ENCODE results near the gene TUBA3E. TPM values are rescaled to one million over a fixed set of nuclear protein-coding genes. Genes with fewer than 3 reads are reported as not detected.
A peak's percentile ranks its signal among the peaks of the same experiment; 100 is the strongest.
"Not testable (repeated sequence)": the region's sequence is repeated elsewhere in the genome, so short reads cannot be mapped to it uniquely, and the experiment has no call there.

The TUBA3E gene
- total RNA-seq, 2 experiments from 2014 or later, result not detected

GRCh38 chr2:130166611-130167010 lies 31.6 kb downstream of the TUBA3E start:
- ATAC-seq (ENCODE audit: low read depth); H3K9me3 Mint-ChIP-seq; H3K27me3 Mint-ChIP-seq; POLR2A ChIA-PET; DNase-seq; H3K4me3 Mint-ChIP-seq: not testable (repeated sequence)
- Mint-ChIP-seq H3K4me1 (peaks cover 17% of the 10 kb centered on the region), H3K27ac (peak overlapping the region; percentile 47), H3K36me3 (peaks cover 20% of the 10 kb centered on the region)

GRCh38 chr2:130165293-130166016 lies 32.8 kb downstream of the TUBA3E start:
- DNase-seq, result no peak
- Mint-ChIP-seq H3K4me1 (peaks cover 15% of the 10 kb centered on the region), H3K36me3 (peaks cover 20% of the 10 kb centered on the region), H3K9me3 (no peaks in the 10 kb centered on the region), H3K4me3 (no peak overlapping the region), H3K27me3 (no peaks in the 10 kb centered on the region), H3K27ac (no peak overlapping the region)
- no peak for ATAC-seq (ENCODE audit: low read depth)
- POLR2A ChIA-PET, result no interaction called here

- H3K27me3 Mint-ChIP-seq, result no peaks in the 10 kb centered on the region
- DNase-seq (no peak), ATAC-seq (ENCODE audit: low read depth) (no peak)
- H3K9me3 Mint-ChIP-seq, result no peaks in the 10 kb centered on the region
- no peak overlapping the region for H3K4me3 Mint-ChIP-seq
- H3K36me3 Mint-ChIP-seq, result peaks cover 16% of the 10 kb centered on the region
- H3K27ac Mint-ChIP-seq, result no peak overlapping the region
- POLR2A ChIA-PET, result no interaction called here
- peaks cover 8% of the 10 kb centered on the region for H3K4me1 Mint-ChIP-seq
These were observed 35.3 kb downstream of the TUBA3E start for GRCh38 chr2:130162968-130163367.

- ATAC-seq (ENCODE audit: low read depth); POLR2A ChIA-PET; H3K4me1 Mint-ChIP-seq; H3K4me3 Mint-ChIP-seq; DNase-seq; H3K9me3 Mint-ChIP-seq; H3K27me3 Mint-ChIP-seq; H3K27ac Mint-ChIP-seq: not testable (repeated sequence)
- H3K36me3 Mint-ChIP-seq, result peaks cover 13% of the 10 kb centered on the region
These were observed 35.8 kb downstream of the TUBA3E start for GRCh38 chr2:130162486-130162885.

- H3K4me1 Mint-ChIP-seq; ATAC-seq (ENCODE audit: low read depth); H3K27me3 Mint-ChIP-seq; POLR2A ChIA-PET; DNase-seq; H3K9me3 Mint-ChIP-seq; H3K36me3 Mint-ChIP-seq; H3K27ac Mint-ChIP-seq; H3K4me3 Mint-ChIP-seq: not testable (repeated sequence)
These were observed 37.2 kb downstream of the TUBA3E start for GRCh38 chr2:130160838-130161705.

GRCh38 chr2:130160131-130160530 lies 38.1 kb downstream of the TUBA3E start:
- POLR2A ChIA-PET, result no interaction called here
- H3K4me3 Mint-ChIP-seq, result no peak overlapping the region
- H3K27me3 Mint-ChIP-seq, result no peaks in the 10 kb centered on the region
- ATAC-seq (ENCODE audit: low read depth), result no peak
- H3K9me3 Mint-ChIP-seq, result no peaks in the 10 kb centered on the region
- H3K4me1 Mint-ChIP-seq, result peaks cover 7% of the 10 kb centered on the region
- peak overlapping the region; percentile 79 for H3K27ac Mint-ChIP-seq
- H3K36me3 Mint-ChIP-seq, result peaks cover 7% of the 10 kb centered on the region
- DNase-seq, result no peak

- H3K4me3 Mint-ChIP-seq; H3K4me1 Mint-ChIP-seq; POLR2A ChIA-PET; H3K27me3 Mint-ChIP-seq; ATAC-seq (ENCODE audit: low read depth); DNase-seq; H3K9me3 Mint-ChIP-seq; H3K36me3 Mint-ChIP-seq; H3K27ac Mint-ChIP-seq: not testable (repeated sequence)
These were observed 38.9 kb downstream of the TUBA3E start for GRCh38 chr2:130159376-130159775.

GRCh38 chr2:130158631-130159030 lies 39.6 kb downstream of the TUBA3E start:
- Mint-ChIP-seq H3K4me3 (no peak overlapping the region), H3K27ac (peak overlapping the region; percentile 30)

GRCh38 chr2:130157825-130158514 lies 40.3 kb downstream of the TUBA3E start:
- DNase-seq; H3K4me3 Mint-ChIP-seq; H3K36me3 Mint-ChIP-seq; ATAC-seq (ENCODE audit: low read depth); H3K27me3 Mint-ChIP-seq; H3K9me3 Mint-ChIP-seq; H3K4me1 Mint-ChIP-seq: not testable (repeated sequence)
- peak overlapping the region; percentile 76 for H3K27ac Mint-ChIP-seq
- POLR2A ChIA-PET, result interaction anchor here (0.8 kb wide), 1 partner anchor 11 kb away, joined by 4 read pairs; no protein-coding TSS in a partner anchor

More at GRCh38 chr2:130158631-130159030, 39.6 kb downstream of the TUBA3E start:
- ATAC-seq (ENCODE audit: low read depth) (no peak), DNase-seq (no peak)
- Mint-ChIP-seq H3K9me3 (no peaks in the 10 kb centered on the region), H3K27me3 (no peaks in the 10 kb centered on the region), H3K36me3 (peaks cover 6% of the 10 kb centered on the region), H3K4me1 (peaks cover 7% of the 10 kb centered on the region)
- POLR2A ChIA-PET, result no interaction called here

- not testable (repeated sequence) for H3K27me3 Mint-ChIP-seq; H3K9me3 Mint-ChIP-seq; H3K4me1 Mint-ChIP-seq; ATAC-seq (ENCODE audit: low read depth); DNase-seq; H3K36me3 Mint-ChIP-seq; H3K4me3 Mint-ChIP-seq
- POLR2A ChIA-PET, result interaction anchor here (0.8 kb wide), 1 partner anchor 12 kb away, joined by 4 read pairs; no protein-coding TSS in a partner anchor
- peak overlapping the region; percentile 76 for H3K27ac Mint-ChIP-seq
These were observed 40.9 kb downstream of the TUBA3E start for GRCh38 chr2:130157354-130157753.

- peak overlapping the region; percentile 64 for H3K27ac Mint-ChIP-seq
- ATAC-seq (ENCODE audit: low read depth), result no peak
- no peaks in the 10 kb centered on the region for H3K9me3 Mint-ChIP-seq
- H3K4me3 Mint-ChIP-seq, result no peak overlapping the region
- no peaks in the 10 kb centered on the region for H3K27me3 Mint-ChIP-seq
- H3K36me3 Mint-ChIP-seq, result peaks cover 6% of the 10 kb centered on the region
- H3K4me1 Mint-ChIP-seq, result peaks cover 7% of the 10 kb centered on the region
- POLR2A ChIA-PET, result no interaction called here
- DNase-seq, result no peak
These were observed 41.6 kb downstream of the TUBA3E start for GRCh38 chr2:130156624-130157004.

- POLR2A ChIA-PET, result interaction anchor here (0.6 kb wide), 1 partner anchor 211 kb away, joined by 3 read pairs; no protein-coding TSS in a partner anchor
- ATAC-seq (ENCODE audit: low read depth) (peak; percentile 45), DNase-seq (peak; percentile 46)
- peak overlapping the region; percentile 64 for H3K27ac Mint-ChIP-seq
- not testable (repeated sequence) for H3K4me3 Mint-ChIP-seq, H3K4me1 Mint-ChIP-seq, H3K27me3 Mint-ChIP-seq, H3K36me3 Mint-ChIP-seq, H3K9me3 Mint-ChIP-seq
These were observed 42.1 kb downstream of the TUBA3E start for GRCh38 chr2:130155956-130156623.
